GM19397 (cell line): Measurements from ENCODE around the gene BMPR2.
"Not testable (repeated sequence)": the region's sequence is repeated elsewhere in the genome, so short reads cannot be mapped to it uniquely, and the experiment has no call there.

Source experiments
- ATAC-seq: cut with Tn5 transposase; IDR thresholded peaks from one replicate; pipeline ENCODE4 v1.9.1; 2021; ENCODE audit warnings: mild to moderate bottlenecking, moderate library complexity; ENCODE audit not compliant: unreplicated experiment

Gene BMPR2

DNA sequence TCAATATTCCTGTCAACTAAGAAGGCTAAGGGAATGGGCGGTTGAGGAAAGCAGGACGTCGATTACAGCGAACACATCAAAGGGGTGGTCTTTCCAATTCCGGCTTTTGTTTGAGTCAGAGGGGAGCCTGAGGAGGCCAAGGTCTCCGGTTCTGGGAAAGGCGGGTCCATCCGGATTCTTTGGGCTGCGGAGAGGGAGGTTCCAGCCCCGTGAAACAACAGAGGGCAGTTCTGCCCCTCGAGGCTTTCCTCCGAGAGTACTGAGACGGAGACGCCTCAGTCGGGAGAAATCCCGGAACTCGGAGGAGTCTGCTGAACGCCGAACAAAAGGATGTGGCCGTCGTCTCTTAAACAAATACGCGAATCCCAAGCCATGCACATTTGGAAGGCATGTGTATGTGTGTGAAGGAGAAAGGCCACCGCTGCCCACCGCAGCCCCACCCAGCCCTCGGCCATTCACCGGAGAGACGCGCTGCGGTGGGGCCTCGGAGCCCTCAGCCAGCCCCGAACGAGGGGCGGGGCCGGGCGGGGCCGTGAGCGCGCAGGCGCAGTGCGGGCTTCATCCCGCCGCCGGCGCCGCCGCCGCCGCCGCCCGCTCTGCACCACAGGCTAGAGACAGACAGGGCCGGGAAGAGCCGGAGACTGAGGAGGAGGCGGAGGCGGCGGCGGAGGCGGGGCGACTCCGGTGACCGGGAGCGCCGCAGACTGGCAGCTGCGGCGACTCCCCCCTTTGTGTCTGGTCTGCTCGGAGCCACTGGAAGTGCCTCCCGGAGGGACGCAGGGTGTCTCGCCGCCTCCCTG is at the start of gene BMPR2:
Gene BMPR2 (plus strand): TSS at position 719 of the 800 bp plus-strand sequence. CDS start 1,148 bp downstream, outside the sequence.
- ATAC-seq = peak; percentile 80

DNA sequence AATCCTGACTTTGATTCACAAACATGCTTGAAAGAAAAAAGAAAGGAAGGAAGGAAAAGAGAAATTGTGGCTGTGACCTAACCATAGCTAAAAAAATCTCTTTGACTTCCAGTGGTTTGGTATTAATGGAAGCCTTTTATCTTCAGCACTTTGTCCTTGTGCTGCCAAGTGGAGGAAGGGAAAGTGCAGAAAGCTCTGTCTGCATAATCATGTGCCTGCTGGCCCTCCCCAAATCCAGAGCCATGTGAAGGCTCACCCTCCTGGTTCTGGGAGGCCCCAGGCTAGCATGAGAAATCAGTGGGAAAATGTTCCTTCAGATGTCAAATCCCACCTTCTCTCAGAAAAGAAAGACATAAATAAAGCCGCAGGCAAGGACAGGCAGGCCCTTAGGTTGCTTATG is 48.3 kb upstream of the BMPR2 start:
- ATAC-seq = no peak

DNA sequence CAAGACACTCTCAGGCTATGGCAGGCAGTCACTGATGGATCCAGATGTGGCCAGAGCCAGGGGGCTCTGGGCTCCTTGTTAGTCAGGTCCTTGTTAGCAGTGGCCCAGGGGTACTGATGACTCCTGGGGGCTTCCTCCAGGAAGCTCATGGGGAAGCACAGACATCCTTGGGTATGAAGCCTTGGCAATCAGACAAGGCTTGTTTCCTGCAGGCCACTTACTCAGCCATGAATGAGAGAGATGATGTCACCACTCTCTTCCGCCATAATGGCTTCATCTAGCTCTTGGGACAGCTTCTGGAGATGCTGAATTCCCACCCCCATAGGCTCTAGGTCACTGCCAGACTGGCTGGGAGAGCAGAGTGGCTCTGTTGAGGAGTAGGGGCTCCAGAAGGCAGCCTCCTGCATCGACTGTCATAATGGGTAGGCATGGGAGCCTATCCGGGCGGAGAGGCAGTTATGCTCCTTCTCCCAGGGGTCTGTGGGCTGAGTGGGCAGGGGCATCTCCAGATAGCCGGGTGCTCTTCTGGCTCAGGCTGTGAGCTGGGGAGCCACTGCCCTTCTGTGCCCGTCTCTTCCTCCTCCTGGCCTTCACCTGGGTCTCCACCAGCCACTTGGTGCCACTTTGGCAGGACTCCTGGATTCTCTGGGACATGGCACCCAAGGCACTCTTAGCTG is 40.2 kb upstream of the BMPR2 start:
- ATAC-seq = no peak

DNA sequence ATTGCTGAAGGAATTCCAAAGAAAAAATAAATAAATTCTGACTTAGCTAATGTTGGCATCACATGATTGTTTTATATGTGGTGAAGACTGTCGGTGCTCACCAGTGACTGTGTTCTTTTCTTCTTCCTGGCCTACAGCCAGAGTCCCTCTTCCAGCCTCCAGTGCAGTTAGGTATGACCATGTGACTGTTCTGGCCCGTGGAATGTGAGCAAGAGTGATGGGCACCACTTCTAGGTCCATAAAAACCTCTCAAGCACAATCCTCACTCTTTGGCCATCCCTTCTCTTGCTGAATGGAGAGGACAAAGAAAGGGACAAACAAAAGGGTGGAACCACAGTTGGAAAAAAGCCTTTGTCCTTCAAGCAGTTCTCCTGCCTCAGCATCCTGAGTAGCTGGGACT is 39.0 kb upstream of the BMPR2 start:
- ATAC-seq = no peak

DNA sequence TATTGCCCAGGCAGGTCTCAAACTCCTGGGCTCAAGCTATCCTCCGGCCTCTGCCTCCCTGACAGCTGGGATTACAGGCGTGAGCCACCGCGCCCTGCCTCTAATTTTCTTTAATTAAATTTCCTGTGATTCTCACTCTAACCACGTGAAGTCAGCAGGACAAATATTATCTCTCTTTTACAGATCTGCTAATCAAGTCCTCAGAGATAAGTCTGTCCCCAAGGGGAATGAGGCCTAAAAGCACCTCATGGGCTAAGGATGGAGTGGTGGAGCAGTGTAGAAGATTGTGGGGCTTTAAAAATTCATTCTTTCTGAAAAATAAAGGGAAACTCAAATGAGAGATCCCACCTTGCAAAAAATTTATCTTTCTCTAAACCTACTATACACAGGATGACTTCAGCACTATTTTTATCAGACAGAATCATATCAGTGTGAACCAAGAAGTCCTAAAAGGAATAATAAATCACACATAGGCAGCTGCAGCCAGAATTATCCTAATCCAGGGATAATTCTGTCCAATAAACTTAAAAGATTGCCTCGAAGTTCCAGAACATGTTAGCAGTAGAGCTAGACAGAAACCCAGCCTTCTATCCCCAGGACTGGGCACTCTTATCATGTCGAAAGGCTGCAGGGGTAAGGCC is 38.3 kb upstream of the BMPR2 start:
- no peak for ATAC-seq

DNA sequence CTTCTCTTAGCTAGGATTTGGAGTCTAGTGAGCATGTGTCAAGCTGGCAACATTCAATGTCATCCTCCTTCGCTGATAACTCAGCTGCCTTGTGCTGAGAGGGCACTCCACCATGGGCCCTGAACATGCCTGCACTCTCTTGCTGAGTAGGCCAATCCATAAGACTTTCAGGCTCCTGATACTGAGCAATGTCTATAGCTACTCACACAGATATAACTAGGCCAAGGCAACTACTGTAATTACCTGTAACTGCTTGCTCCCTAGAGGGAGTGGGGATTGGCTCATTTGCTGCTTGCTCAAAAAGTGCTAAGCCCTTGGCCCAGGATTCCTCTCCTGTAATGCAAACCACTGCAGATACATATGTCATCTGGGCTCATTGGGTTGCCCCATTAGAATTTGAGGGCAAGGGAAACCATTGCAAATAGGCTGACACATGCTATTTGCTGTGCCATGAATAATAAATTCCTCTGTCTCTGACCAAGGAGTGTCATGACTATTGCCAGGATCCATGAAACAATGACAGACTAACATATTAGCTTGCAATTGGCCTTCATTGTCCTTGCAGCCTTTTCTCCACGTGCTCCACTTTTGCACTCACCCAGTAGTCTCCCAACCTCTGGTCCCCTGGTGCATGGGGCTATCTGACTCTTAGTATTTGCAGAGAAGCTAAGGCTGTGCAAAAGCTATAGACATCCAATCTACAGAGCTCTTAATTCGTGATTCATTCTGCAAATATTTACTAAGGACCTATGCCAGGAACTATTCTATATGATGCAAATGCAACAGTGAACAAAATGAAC is 36.9 kb upstream of the BMPR2 start:
- no peak for ATAC-seq

DNA sequence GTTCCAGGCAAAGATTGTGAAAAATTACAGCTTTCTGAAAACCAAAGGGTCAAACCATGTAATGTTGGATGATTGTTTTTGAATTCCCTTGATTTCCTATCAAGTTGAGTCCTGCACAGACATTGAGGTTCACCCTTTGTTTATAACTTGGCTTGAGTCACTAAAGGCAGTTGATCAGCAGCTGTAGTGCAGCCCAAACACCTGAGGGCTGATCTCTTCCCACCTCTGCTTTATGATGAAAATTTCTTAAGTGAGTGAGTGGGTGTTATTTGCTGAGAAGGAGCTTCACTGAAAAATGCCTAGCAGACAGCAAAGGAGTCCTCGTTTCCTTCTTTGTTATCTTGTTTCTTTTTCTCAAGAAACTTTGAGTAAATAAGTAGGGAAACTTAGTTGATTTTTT is 31.9 kb upstream of the BMPR2 start:
- no peak for ATAC-seq

DNA sequence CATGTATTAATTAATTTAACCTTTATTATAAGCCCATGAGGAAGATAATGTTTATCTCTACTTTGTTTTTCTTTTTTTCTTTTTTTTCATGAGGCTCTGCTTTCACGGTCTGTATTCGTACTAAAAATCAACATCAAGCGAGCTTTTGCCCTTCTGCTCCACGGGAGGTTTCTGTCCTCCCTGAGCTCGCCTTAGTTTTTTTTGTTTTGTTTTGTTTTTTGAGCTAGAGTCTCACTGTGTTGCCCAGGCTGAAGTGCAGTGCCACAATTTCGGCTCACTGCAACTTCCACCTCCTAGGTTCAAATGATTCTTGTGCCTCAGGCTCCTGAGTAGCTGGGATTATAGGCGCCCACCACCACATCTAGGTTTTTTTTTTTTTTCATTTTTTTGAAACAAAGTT is 29.9 kb upstream of the BMPR2 start:
- ATAC-seq = no peak

DNA sequence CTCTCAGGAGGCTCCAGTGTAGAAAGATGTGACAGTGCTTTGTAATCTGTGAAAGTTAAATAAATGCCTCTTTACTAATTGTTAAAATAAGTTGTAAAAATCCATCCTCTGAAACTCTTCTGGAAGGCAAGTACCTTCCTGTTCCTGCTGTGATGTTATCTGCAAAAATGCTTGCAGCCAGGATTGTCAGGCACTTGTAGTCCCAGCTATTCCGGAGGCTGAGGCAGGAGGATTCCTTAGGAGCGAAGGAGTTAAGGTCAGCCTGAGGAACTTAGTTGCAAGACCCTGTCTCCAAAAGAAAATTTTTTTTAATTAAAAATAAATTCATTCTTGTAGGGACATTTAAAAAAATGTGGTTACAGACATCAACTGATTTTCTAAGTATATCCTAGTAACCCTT is 22.7 kb upstream of the BMPR2 start:
- no peak for ATAC-seq

DNA sequence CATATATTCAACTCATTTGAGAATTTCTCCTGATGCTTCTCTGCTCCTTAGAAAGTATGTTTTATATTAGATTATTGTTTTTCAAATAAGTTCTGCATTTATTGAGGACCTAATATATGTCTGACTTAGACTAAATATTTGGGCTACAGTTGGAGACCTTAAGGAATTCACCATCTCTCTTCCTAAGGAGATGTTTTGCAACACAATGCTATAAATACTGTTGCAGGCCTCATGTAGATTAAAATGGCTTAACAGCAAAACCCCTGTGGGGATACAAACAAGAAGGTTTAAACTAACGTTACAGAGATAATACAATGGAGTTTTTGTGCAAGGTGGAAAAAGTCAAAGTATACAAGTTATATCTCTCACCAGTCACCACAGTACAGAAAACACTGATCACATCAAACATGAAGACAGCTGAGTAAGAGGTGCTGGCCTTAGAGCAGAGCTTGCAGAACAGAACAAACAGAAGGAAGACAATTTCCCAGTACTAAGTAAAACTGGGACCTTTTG is 20.1 kb upstream of the BMPR2 start:
- ATAC-seq = no peak

DNA sequence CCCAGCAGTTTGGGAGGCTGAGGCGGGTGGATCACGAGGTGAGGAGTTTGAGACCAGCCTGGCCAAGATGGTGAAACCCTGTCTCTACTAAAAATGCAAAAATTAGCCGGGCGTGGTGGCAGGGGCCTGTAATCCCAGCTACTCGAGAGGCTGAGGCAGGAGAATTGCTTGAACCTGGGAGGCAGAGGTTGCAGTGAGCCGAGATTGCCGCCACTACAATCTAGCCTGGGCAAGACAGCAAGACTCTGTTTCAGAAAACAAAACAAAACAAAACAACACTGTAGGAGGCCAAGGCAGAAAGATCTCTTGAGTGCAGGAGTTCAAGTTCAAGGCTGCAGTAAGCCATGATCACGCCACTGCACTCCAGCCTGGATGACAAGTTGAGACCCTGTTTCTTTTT is 17.2 kb upstream of the BMPR2 start:
- not testable (repeated sequence) for ATAC-seq

DNA sequence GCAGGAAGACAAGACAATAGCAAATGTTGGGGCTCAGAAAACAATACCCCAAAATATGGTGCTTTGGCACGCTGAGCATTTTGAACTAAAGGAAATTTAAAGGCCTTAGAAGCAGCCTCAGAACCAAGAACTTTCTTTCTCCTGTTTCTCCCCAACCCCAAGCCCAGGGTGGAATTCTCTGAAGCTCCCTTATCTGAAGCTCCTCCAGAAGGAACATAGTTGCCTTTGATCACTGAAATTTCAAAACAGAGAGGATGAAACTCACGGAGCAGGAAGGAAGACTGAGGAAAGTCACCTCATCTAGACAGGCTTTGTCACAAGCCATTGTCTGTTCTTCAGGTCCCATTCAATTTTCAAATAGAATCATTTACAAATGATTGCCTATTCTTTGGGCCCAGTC is 15.5 kb upstream of the BMPR2 start:
- no peak for ATAC-seq

DNA sequence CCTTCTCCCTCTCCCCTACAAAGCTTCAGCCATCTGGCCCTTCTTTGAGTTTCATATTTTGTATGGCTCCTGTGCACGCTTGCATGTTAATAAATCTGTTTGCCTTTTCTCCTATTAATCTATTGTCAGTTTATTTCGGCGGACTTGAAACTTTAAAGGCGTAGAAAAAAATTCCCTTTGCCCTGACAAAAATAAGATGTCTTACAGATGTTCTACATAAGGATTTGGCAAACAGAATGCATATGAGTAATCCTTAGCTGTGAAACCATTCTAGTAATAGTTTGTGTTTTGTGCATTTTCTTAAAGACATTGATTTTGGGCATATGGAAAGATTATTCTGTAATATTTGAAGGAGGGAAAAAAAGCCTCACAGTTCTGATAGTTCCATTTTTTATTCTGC is 15.0 kb upstream of the BMPR2 start:
- ATAC-seq = no peak

DNA sequence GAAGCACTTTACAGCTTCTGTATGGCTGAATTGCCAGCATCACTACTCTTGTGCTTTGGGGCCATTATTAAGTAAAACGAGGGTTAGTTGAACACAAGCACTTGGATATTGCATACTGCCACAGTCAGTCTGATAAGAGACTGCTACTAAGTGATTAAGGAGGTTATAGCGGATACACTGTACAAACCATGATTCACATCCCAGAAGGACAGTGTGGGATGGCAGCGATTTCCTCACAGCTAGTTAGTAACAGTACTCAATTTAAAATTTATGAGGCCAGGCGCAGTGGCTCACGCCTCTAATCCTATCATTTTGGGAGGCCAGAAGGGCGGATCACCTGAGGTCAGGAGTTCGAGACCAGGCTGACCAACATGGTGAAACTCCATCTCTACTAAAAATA is 2.6 kb upstream of the BMPR2 start:
- ATAC-seq = no peak

DNA sequence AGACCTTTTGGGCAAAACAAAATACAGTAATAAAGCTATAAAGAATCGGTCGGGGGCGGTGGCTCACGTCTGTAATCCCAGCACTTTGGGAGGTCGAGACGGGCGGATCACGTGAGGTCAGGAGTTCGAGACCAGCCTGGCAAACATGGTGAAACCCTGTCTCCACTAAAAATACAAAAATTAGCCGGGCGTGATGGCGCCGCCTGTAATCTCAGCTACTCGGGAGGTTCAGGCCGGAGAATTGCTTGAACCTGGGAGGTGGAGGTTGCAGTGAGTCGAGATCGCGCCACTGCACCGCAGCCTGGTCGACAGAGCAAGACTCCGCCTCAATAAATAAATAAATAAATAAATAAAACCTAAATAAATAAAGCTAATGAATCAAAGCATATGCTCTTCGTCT is 1.7 kb upstream of the BMPR2 start:
- not testable (repeated sequence) for ATAC-seq

DNA sequence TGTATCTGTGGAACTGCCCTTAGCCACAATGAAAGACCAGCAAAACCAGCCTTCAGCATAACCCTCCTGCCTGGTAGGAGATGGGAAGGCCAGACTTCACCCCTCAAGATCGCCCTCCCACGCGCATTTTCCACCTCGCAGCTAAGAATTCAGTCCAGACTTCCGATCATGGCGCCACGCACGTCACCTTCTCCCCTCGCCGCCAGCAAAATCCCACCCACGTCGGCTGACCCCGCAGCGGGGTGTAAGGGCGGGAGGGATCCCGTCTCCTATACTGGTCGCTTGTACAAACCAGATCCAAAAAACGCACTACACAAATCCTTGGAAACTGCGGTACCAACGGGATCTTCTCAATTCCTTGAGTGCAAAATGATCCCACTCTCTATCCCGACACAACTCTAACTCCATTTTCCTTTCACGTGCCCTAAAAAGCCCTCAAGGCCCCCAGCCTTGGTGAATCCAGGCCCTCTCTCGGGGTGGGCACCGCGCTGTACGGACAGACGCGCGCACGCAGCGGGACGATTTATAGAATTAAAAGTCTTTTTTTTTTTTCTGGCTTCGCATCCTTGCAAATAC is 1.0 kb upstream of the BMPR2 start:
- ATAC-seq = no peak

DNA sequence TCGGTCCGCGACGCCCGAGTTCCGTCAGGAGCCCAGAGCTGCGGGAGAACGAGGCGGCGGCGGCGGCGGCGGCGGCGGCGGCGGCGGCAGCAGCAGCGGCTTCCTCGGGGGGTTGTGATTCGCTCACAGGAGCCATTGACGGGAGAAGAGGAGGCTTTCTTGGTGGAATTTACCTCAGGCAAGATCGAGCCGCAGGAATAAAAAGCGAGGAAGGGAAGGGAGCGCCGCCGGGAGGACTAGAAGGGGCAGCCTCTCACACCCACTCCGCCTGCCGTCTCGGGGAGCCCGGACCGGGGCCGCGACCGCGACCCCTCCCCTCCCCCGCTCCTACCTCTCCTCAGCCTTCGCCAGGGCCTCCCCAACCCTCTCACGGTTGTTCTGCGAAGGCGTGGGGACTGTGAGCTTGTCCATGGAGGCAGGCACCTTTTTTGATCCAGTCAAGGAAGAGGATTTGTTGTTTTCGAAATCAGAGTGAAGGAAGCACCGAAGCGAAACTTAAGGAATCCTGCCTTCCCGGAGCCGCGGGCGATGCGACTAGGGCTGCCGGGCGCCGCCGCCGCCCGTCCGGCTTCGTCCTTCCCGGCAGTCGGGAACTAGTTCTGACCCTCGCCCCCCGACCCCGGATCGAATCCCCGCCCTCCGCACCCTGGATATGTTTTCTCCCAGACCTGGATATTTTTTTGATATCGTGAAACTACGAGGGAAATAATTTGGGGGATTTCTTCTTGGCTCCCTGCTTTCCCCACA is 506 bp downstream of the BMPR2 start:
- peak; percentile 25 for ATAC-seq

DNA sequence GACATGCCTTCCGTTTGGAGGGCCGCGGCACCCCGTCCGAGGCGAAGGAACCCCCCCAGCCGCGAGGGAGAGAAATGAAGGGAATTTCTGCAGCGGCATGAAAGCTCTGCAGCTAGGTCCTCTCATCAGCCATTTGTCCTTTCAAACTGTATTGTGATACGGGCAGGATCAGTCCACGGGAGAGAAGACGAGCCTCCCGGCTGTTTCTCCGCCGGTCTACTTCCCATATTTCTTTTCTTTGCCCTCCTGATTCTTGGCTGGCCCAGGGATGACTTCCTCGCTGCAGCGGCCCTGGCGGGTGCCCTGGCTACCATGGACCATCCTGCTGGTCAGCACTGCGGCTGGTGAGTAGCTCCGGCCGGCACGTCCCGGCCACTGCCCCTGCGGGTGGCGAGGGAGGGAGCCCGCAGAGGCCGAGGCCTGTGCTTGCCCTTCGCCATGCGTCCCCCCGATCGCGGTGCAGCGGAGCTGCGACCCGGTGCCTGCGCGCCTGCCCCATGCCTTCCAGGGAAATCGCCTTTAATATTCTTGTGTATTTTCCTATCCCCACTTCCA is 1.2 kb downstream of the BMPR2 start:
- no peak for ATAC-seq

DNA sequence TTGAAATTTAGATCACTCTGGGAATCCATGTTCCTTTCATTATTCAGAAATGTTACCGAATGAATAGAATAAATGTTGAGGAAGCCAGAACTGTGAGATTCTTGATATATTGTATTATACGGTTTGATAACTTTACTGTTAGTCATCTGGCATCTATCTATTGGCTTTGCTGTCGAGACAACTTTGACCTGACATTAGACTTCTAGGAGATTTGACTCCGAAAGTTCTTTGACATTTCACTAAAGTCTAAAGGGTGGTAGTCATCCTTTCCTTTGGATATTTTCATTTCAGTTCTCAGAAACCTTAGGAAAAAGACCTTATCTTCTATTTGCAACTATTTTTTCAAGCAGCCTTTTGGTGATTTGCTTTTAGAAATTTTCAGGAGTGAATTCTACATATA is 1.9 kb downstream of the BMPR2 start:
- ATAC-seq = no peak
